HG03460 (cell line): Measurements from ENCODE around the gene WIZ.

Source experiments
- ATAC-seq: cut with Tn5 transposase; IDR thresholded peaks from one replicate; pipeline ENCODE4 v1.9.1; 2021; ENCODE audit not compliant: unreplicated experiment

The WIZ gene

DNA sequence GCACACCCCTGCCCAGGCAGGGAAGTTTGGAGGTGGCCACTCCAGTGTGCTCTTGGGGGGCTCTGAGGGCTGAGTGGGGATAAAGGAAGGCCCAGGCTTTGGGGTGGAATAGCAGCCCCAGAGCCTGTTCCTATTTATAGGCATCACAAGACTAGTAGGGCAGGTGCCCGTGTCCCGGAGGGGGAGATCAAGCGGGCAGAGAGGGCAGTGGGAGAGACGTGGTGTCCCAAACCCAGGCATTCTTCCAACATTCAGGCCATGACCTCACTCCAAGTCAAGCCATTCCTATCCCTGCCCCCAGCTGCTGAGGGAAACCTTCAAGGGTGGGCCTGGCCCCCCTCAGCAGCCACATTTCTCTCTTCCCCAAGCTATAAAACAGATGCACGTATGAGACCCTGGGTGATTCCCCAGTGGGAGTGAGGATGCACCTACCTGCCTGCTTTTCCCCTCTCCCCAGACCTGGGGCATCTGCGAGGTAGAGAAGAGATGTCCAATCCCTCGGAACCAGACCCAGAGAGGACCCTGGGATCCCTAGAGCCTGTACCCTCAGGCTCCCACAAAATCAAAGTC is 3.9 kb downstream of the WIZ start:
- no peak for ATAC-seq

DNA sequence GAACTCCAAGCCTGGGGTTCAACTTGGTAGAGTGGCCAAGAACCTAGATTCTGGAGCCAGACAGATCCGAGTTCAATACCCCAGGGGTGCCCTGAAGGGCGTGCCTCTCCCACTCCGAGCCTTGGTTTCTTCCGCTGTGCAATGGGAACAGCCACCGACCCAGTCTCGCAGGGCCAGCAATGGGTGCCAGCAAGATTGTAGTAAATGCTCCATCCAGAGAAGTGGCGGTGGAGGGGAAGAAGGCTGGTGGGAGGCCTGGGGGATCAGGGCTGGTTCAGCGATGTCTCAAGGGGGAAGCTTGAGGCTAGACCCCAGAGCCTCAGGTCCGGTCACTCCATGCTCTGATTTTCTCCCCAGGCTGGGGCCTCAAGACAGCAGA is 4.5 kb downstream of the WIZ start:
- no peak for ATAC-seq

DNA sequence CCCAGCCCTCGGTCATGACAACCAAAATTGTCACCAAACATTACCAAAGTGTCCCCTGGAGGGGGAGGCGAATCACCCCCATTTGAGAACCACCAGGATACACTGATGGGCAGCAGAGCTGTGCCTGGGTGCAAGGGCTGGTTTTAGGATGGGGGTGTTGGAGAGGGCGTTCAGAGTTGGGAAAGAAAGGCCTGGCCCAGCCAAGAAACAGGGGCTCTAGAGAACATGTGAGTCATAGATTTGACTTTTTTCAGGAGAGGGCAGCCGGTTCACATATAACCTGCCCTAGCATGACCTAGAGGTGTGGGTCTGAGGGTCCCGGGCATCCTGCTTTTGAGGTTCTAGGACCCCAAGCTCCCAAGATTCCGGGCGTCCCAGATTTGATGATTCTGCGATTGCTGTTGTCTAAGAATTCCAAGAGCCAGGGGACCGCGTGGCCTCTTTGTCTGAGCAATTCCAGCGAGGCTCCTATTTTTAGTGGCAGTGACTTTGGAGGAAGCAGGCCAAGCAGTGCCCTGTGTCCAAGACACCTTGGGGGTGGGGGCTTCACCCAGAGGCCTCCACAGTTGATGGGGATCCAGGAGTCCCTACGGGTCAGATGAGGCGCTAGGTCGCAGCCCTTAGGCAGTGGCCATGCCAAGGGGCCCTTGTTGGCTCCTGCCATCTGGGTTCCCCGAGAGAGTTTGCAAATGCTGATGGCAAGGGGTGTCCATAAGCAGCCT is 5.1 kb downstream of the WIZ start:
- ATAC-seq, result no peak

DNA sequence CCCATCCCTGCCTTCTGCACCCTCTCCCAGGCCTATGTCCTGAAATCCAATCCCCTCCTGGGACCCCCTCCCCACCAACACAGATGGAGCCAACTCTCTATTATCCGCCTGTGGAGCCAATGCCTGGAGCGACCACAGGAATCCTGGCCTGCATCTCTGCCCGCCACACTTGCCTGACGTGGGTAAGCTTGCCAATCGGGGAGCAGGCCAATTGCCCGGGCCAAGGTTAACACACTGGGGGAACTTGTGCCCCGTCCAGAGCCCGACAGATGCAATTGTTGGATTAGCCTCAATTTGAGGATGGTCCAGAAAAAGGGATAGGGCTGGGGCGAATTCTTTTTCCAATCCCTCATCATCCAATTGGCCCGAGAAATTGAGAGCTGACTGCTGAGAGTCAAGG is 5.9 kb downstream of the WIZ start:
- no peak for ATAC-seq

DNA sequence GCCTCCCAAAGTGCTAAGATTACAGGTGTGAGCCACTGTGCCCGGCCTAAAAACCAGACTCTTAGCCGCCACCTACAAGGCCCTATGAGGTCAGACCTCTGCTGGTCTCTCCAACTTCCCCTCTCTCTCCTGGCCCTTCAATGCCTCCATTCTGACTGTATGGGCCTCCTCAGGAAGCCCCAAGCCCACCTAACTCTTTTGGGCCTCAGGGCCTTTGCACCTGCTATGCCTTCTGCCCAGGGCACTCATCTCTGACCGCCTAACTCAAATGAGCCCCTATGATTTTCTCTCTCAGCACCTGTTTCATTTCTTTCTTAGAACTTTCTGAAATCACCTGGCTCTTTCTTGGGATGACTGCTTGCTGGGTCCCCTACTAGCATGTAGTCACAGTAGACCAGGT is 6.4 kb downstream of the WIZ start:
- ATAC-seq, result no peak

DNA sequence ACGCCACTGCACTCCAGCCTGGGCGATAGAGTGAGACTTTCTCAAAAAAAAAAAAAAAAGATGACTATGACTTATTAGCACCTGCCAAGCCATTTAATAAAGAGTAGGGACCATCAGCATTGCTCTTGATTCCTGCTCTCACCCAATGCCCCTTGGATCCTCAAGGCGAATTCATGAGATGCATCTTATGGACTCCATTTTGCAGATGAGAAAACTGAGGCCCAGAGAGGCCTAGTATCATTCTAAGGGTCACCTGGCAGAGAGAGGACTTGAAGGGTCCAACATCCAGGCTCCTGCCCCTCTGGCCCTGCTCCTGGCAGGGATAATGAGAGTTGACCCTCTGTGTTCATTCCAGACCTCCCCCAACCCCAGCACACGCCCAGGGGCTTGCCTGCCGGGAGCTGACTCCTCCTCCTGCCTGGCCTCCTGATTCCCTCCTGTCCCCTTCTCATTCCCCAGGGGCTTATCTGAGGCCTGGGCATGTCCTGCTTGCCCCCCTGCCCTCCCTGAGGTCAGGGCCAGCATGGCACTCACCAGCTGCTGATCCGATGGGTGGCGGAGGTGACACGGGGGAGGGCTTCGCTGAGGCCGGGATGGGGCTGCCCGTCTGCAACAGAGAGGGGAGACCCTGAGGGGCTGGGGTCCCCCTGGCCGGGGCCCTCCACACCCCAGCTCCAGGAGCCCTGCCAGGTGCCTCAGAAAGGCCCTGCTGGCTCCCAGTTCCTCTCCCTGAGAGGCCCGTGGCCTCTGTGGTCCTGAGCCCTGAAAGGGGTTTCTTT is 7.4 kb downstream of the WIZ start:
- ATAC-seq, result no peak

DNA sequence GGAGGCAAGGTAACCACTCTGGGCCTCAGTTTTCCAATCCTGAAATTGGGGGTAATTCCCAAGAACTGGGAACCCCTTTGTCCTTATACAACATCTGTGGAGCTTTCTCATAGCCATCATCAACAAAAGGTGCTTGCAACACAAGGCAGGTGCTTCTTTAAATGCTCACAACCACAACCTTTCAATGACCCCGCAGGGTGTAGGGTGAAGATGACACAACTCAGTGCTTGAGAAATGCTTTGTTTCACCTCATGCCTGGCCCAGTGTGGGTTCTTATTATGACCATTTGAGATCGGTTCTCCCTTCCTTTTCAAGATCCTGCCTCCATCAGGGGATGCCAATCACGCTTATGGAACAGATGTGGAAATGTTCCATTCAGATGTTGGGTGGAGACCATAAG is 8.4 kb downstream of the WIZ start:
- no peak for ATAC-seq

DNA sequence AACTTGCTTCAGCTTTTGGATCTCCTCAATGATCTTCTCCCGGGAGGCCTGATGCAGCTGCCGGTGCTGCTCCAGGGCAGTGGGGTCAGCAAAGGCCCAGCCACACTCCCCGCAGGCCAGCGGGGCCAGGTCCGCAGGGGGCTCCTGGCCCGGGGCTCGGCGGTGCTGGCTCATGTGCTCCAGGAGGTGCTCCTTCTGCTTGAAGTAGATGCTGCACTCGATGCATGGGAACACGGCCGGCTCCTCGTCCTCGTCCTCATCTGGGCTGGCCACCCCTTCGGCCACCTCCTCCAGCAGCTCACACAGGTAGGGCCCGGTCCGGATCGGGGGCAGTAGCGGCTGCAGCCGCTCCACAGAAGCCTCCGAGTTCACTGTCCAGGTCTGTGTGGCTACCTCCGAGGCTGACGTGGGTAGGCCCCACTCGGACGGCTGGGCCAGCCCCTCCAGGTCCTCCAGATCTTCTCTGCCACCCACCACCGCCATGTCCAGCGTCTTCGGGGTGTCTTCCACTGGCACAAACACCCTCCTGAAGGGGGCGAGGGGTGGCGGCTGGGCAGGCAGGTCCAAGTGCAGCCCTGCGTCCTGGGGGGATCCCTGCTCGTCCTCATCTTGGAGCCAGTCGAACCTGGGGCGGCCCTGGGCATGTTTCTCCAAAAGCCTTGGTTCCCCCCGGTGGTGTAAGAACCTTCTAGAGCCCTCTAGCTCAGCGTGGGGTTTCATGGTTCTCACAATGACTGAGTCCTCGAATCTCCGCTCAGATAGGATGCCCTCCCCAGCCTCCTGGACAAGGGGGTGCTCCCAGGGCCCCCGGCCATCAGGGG is 9.7 kb downstream of the WIZ start:
- ATAC-seq, result no peak

DNA sequence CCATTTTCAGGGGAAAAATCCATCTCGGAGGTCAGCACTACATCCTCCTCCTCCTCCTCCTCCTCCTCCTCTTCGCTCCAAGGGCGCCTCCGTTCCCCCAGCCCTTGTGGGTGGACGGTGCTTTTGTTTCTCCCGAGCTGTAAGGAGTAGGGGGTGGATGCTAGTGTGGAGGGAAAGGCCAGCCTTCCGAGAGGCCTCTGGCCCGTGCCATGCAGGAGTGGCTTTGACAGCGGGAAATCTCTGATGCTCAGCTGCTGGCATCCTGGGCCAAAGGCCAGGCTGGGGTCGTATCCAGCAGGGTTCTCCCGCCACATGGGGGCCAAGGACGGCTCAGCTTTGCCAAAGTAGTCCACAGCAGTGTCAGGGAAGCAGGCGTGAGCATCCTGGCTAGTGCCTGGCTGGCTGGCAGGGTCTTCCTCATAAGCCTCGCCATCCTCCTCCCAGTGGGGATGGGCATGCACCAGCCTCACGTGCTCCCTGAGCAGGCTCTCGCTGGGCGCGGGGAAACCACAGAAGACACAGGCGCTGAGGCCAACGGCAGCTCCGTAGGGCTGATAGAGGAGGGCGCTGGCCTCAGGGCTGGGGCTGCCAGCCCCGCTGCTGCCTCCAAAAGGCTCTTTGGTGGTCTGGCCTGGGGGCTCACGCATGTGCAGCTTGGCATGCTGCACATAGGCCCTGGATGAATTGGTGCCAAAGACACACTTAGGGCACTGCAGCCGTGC is 10.5 kb downstream of the WIZ start:
- no peak for ATAC-seq

DNA sequence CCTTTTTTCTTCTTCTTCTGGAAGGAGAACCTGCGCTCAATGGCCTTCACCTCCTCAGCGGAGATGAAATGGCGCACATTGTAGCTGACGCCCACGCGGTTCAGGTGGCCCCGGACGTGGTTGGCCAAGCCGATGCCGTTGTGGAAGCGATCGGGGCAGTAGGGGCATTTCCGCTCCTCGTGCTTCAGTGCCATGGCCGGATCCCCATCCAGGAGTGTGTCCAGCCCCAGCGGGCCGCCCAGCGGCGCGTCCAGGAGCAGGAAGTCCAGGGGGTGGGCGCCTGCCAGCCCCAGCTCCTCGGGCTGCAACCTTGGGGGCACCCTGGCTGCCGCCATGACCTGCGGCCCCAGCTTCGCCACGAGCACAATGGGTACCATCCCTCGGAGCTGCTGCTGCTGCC is 11.2 kb downstream of the WIZ start:
- no peak for ATAC-seq

DNA sequence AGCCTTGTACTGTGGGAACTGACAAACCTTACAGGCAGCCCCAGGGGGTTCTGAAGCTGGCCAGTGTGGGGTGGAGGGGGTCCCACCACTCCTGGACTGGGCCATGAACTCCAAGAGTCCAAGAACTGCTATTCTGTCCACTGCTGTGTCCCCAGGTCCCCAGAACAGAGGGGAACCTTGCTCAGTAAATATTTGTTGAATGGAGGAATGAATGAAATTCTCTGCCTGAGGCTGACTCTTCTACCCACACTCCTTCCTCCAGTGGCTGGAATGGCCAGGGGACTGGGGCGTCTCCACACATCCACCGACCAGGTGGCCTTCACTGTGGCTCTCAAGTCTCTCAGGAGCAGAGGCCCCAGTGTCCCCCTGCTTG is 11.6 kb downstream of the WIZ start:
- no peak for ATAC-seq

DNA sequence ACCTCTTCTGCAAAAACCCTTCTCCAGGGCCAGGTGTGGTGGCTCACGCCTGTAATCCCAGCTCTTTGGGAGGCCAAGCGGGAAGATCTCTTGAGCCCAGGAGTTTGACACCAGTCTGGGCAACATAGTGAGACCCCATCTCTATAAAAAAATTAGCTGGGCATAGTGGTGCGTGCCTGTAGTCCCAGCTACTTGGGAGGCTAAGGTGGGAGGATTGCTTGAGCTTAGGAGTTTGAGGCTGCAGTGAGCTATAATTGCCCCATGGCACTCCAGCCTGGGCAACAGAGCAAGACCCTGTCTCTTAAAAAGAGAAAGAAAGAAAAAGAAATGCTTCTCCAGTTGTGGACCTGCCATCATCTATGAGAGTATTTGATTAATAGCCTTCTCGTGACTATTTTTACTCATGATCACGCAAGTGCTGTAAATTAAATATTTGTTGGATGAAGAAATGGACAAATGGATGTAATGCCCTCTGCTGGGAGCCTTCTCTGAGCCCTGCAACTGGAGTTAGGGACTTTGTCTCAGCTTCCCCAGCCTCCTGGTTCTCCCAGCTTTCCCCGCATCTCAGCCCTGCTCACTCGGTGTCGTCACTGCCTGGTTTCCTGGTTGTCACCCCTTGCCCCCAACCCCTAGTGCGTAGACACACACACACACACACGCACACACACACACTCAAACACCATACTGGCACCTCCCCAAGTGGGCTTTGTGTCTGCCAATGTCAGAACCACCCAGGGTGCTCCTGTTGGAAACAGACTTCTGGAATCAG is 12.2 kb downstream of the WIZ start:
- ATAC-seq, result no peak

DNA sequence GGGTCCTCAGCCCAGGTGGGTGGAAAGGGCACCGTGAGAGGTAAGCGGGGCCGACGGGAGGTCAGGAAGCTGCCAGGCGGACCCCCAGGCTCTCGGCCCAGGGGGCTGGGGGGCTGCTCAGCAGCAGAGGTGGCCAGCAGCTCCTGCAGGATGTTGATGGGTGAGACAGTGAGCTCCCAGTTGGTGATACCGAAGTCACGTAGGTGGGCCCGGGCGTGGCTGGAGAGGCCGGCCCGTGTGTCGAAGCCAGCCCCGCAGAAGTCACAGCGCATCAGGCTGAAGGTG is 13.0 kb downstream of the WIZ start:
- no peak for ATAC-seq

DNA sequence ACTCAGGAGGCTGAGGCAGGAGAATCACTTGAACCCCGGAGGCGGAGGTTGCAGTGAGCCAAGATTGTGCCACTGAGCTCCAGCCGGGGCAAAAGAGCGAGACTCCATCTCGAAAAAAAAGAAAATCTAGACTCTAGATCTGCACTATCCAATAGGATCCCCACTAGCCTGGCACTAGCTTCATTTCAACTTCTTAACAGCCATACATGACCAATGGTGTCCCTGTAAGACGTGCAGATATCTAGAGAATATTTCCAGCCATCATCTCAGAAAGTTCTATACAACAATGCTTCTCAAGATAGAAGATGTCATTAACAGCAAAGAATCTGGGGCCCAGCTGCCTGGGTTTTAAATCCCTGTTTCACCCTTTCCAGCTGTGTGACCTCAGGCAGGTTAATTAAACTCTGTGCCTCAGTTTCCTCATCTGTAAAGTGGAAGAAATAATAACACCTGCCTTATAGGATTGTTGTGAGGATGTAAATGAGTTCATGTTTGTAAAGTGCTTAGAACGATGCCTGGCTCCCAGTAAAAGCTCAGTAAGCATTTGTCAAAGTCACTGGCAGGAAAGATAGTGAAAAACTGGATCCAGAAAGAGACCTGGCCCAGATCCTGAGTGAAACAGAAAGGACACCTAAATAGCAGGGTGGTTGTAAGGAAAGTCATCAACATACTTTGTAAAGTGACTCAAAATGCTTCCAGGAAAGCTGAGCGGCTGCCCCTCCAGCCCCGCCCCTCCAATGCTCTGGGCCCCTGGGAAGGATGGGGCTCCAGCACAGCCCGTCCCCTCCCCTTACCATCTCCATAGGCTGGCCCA is 13.5 kb downstream of the WIZ start:
- ATAC-seq, result no peak

DNA sequence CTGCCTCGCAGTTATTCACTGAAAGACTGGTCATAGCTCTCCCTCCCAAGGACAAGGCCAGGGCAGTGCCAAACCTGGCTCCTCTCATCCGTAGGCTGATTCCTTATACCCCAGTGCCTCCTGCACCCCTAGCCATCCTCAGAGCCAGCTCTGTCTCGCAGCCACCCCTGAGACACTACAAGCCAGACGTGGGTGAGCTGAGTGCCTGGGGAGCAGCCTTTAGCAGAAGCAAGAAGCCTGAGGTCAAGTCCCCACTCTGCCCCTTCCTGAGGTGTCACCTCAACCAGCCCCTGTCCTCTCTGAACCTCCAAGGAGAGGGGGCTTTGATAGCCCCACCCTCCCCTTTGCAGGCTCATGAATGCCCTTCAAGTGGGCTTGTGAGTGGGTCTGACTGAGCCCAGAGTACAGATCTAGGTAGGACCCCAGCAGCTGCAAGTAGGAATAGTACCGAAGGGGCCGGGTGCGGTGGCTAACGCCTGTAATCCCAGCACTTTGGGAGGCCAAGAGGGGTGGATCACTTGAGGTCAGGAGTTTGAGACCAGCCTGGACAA is 16.2 kb downstream of the WIZ start:
- ATAC-seq, result no peak

DNA sequence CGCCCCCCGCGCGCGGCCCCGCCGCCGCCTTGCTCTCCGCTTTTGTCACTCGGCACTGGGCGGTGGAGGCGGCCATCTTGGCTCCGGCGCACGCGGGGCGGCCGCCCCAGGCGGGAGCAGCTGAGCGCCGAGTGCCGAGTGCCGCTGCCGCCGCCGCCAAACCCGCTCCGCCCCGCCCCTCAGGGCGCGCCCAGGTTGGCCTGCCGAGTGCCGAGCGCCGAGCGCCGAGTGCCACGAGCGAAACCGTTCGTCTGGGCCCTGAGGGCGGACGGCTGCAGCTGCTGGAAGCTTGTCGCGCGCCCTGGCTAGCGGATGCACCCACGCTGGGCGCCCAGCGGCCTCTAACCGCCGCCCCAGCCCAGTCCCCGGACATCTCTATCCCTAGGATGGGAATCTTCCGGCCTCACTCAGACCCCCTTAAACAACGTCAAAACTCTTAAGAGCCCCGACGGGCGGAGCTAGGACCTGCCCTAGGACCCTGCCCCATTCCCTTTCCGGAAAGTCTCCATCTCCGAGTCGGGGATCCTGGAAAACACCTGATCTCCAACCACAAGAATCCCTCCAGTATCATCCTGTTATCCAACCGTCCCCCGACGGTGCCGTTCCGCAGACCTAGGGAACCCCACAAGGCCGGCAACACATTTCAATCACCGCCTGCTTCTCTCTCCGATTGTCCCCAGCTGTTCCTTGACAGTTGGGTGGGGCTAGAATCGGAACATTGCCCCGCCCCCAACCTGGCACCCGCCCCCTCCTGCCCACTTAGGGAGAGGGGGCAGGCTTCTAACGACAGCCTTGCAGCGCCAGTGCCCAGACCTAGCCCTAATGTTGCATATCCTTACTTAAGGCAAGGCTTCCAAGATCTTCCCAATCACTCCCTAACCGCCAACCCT is 16.9 kb downstream of the WIZ start:
- ATAC-seq, result peak; percentile 55

DNA sequence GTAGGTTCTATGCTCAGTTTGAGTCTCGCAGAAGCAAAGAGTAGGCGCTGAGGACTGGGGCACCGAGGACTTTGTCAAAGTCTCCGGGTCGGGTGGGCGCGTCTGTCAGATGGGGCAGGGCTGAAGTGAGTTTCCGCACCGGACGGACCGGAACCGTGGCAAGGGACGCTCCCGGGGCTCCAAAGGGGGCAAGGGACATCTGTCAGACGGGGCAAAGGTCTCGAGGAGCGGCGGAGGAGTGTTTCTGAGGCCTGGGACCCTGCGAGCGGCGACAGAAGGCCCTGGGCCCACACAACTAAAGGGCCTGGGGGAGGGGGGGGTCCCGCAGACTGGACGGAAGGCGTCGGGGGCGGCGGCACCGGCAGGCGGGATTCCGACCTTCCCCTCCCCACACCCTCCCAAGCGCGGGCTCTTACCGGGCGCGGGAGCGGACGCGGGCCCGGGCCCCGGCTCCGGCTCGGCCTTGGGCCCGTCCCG is 17.7 kb downstream of the WIZ start:
- no peak for ATAC-seq

DNA sequence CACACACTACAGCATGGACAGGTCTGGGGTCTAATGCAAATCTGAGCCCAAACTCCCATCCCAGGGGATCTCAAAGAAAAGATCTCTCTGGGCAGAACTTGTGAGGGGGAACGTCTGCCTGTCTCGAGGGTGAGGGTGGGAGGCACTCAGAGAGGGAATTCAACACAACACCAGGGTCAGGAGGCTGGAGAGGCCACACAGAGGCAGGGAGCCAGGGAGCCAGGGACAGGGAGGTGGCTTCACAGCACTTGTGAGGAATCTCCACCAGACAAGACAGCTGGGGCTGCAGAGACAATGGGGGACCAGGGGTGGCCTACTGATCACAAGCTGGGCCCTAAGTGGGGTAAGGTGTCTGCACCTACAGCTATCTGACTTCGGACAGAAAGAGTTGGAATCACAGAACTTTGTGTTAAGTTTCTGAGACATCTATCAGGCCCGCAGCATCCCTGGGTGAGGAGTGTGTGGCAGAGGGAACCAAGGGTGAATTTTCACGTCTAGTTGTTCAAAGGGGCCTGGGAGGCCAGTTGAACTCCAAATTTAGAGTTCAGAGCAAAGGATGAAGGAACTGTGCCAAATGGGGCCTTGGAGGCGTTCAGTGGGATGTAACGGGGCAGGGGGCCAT is 18.2 kb downstream of the WIZ start:
- ATAC-seq, result no peak
